Mesenchymal stem cell (in vitro differentiated cells and primary cell): Measurements from ENCODE around the gene TLE3.
A peak's percentile ranks its signal among the peaks of the same experiment; 100 is the strongest.

ENCODE experiments used
- DNase-seq: peaks from one replicate; pipeline ENCODE4 v3.0.0-alpha.2; 2013
- H2AFZ ChIP-seq: one replicate; pipeline ENCODE4 v1.6.1; 2013; ENCODE audit warnings: low read depth, mild to moderate bottlenecking, control low read depth, inconsistent platforms, low read length, moderate library complexity
- H2AK5ac ChIP-seq: 2 replicates; pipeline ENCODE4 v1.6.1; 2013; ENCODE audit warnings: low read length, moderate library complexity, mild to moderate bottlenecking, inconsistent platforms; ENCODE audit not compliant: severe bottlenecking
- H2BK120ac ChIP-seq: one replicate; pipeline ENCODE4 v1.6.1; 2013; ENCODE audit warnings: low read depth, mild to moderate bottlenecking, inconsistent platforms, low read length, moderate library complexity
- H2BK12ac ChIP-seq, 2 experiments: one replicate each; pipeline ENCODE4 v1.6.1; 2013; ENCODE audit warnings: inconsistent platforms in 2 of 2, low read length in 2 of 2, mild to moderate bottlenecking in 2 of 2, moderate library complexity in 2 of 2, control low read depth in 1 of 2
- H2BK15ac ChIP-seq: one replicate; pipeline ENCODE4 v1.6.1; 2013; ENCODE audit warnings: mild to moderate bottlenecking, low read depth, inconsistent platforms; ENCODE audit not compliant: poor library complexity, severe bottlenecking
- H2BK5ac ChIP-seq: 2 replicates; pipeline ENCODE4 v1.6.1; 2013; ENCODE audit warnings: low read depth, mild to moderate bottlenecking, low read length, control low read depth, inconsistent platforms; ENCODE audit not compliant: poor library complexity, severe bottlenecking
- H3K14ac ChIP-seq, 2 experiments: one replicate each; pipeline ENCODE4 v1.6.1; 2013; ENCODE audit warnings: inconsistent platforms in 2 of 2, low read length in 2 of 2, control low read depth in 1 of 2, mild to moderate bottlenecking in 1 of 2, moderate library complexity in 1 of 2
- H3K18ac ChIP-seq, 2 experiments: one replicate each; pipeline ENCODE4 v1.6.1; 2013; ENCODE audit warnings: inconsistent platforms in 2 of 2, low read length in 2 of 2, control low read depth in 1 of 2, low read depth in 1 of 2, mild to moderate bottlenecking in 1 of 2
- H3K23ac ChIP-seq, 2 experiments: one replicate each; pipeline ENCODE4 v1.6.1; 2013; ENCODE audit warnings: inconsistent platforms in 2 of 2, low read length in 2 of 2, mild to moderate bottlenecking in 2 of 2, moderate library complexity in 2 of 2, control low read depth in 1 of 2
- H3K27ac ChIP-seq: 2 replicates; pipeline ENCODE4 v1.5.1; 2013; ENCODE audit warnings: mild to moderate bottlenecking, moderate library complexity, low read length, control low read depth, inconsistent platforms; ENCODE audit not compliant: poor library complexity, severe bottlenecking
- H3K27me3 ChIP-seq, 2 experiments: 2 replicates each; pipeline versions ENCODE4 v1.6.1 to v1.7.0; 2013; ENCODE audit warnings: low read length in 2 of 2, mild to moderate bottlenecking in 2 of 2, moderate library complexity in 2 of 2, control low read depth in 1 of 2, inconsistent platforms in 1 of 2; ENCODE audit not compliant: control insufficient read depth in 1 of 2, insufficient read depth in 1 of 2
- H3K36me3 ChIP-seq, 2 experiments: 2 replicates each; pipeline versions ENCODE4 v1.6.1 to v1.7.0; 2013; ENCODE audit warnings: low read length in 2 of 2, control low read depth in 1 of 2, inconsistent platforms in 1 of 2, low read depth in 1 of 2, mild to moderate bottlenecking in 1 of 2; ENCODE audit not compliant: insufficient read depth in 2 of 2, control insufficient read depth in 1 of 2
- H3K4ac ChIP-seq, 2 experiments: one replicate each; pipeline ENCODE4 v1.6.1; 2013; ENCODE audit warnings: inconsistent platforms in 2 of 2, low read length in 2 of 2, mild to moderate bottlenecking in 2 of 2, moderate library complexity in 2 of 2, control low read depth in 1 of 2, low read depth in 1 of 2
- H3K4me1 ChIP-seq: 2 replicates; pipeline ENCODE4 v1.6.1; 2013; ENCODE audit warnings: low read depth, low read length, control low read depth; ENCODE audit not compliant: control insufficient read depth, insufficient read depth
- H3K4me2 ChIP-seq: 2 replicates; pipeline ENCODE4 v1.6.1; 2013; ENCODE audit warnings: low read length, mild to moderate bottlenecking, inconsistent platforms; ENCODE audit not compliant: poor library complexity, severe bottlenecking
- H3K4me3 ChIP-seq, 2 experiments: 2 replicates each; pipeline versions ENCODE4 v1.5.1 to v1.7.0; 2013; ENCODE audit warnings: low read length in 2 of 2, mild to moderate bottlenecking in 2 of 2, control low read depth in 1 of 2, low read depth in 1 of 2; ENCODE audit not compliant: insufficient read depth in 1 of 2
- H3K79me1 ChIP-seq: replicated peaks from 2 replicates; pipeline ENCODE4 v1.6.1; 2013; ENCODE audit warnings: mild to moderate bottlenecking, control low read depth, low read length, inconsistent platforms; ENCODE audit not compliant: poor library complexity, severe bottlenecking
- H3K9ac ChIP-seq: 2 replicates; pipeline ENCODE4 v1.7.0; 2013; ENCODE audit warnings: mild to moderate bottlenecking, low read length, moderate library complexity
- H3K9me3 ChIP-seq: 2 replicates; pipeline ENCODE4 v1.7.0; 2013; ENCODE audit warnings: mild to moderate bottlenecking, low read length; ENCODE audit not compliant: control insufficient read depth
- H4K8ac ChIP-seq: one replicate; pipeline ENCODE4 v1.6.1; 2013; ENCODE audit warnings: inconsistent platforms, mild to moderate bottlenecking, low read length, moderate library complexity
- H4K91ac ChIP-seq: one replicate; pipeline ENCODE4 v1.6.1; 2013; ENCODE audit warnings: mild to moderate bottlenecking, low read length, inconsistent platforms
- WGBS: methylation state at CpG from one replicate; pipeline ENCODE4 v1.1.7; 2013; ENCODE audit warnings: mixed read lengths; 5-methylcytosine and 5-hydroxymethylcytosine counted together

TLE3 gene

GRCh38 chr15:70023769-70024491, 73.8 kb downstream of the TLE3 start:
- H3K14ac ChIP-seq = no peak overlapping the region
- DNase-seq = peak; percentile 9

GRCh38 chr15:70023064-70023768, 74.5 kb downstream of the TLE3 start:
- H3K27me3 ChIP-seq = peaks cover 62 to 70% of the 10 kb centered on the region in 2 experiments
- H3K23ac ChIP-seq = no peak overlapping the region
- no peak overlapping the region for H4K91ac ChIP-seq
- no peaks in the 10 kb centered on the region for H3K36me3 ChIP-seq
- H3K18ac ChIP-seq = no peak overlapping the region
- no peak overlapping the region for H3K27ac ChIP-seq
- DNase-seq = peak; percentile 92
- no peaks in the 10 kb centered on the region for H3K9me3 ChIP-seq
- H4K8ac ChIP-seq = no peak overlapping the region
- H3K9ac ChIP-seq = peak overlapping the region; percentile 72
- H2AFZ ChIP-seq = no peak overlapping the region
- H3K4me2 ChIP-seq = no peak overlapping the region
- H2BK12ac ChIP-seq = no peak overlapping the region
- H2BK15ac ChIP-seq = no peak overlapping the region
- no peak overlapping the region for H3K4ac ChIP-seq
- H2BK5ac ChIP-seq = no peak overlapping the region
- H2AK5ac ChIP-seq = no peak overlapping the region
- no peak overlapping the region for H2BK120ac ChIP-seq
- H3K14ac ChIP-seq = no peak overlapping the region
- H3K4me1 ChIP-seq = no peaks in the 10 kb centered on the region
- no peak overlapping the region for H3K4me3 ChIP-seq
- H3K79me1 ChIP-seq = no peaks in the 10 kb centered on the region
- WGBS = 76% methylated on average over 7 of the region's 7 CpGs

More at GRCh38 chr15:70023769-70024491, 73.8 kb downstream of the TLE3 start:
- Histone ChIP-seq H3K27me3 (peaks cover 66 to 72% of the 10 kb centered on the region in 2 experiments), H3K18ac (no peak overlapping the region), H2AK5ac (no peak overlapping the region), H3K4me3 (peak overlapping the region in 1 of 2 experiments; percentile 45), H3K9me3 (no peaks in the 10 kb centered on the region), H3K27ac (no peak overlapping the region), H2BK5ac (no peak overlapping the region), H3K9ac (peak overlapping the region; percentile 72), H3K23ac (no peak overlapping the region), H2BK12ac (peak overlapping the region in 1 of 2 experiments; percentile 57), H3K79me1 (no peaks in the 10 kb centered on the region), H3K4me1 (no peaks in the 10 kb centered on the region), H2BK15ac (no peak overlapping the region), H3K4ac (no peak overlapping the region), H4K91ac (no peak overlapping the region), H2AFZ (no peak overlapping the region), H4K8ac (no peak overlapping the region), H2BK120ac (no peak overlapping the region), H3K36me3 (no peaks in the 10 kb centered on the region), H3K4me2 (no peak overlapping the region)
- WGBS = 96% methylated on average over 10 of the region's 16 CpGs

- Histone ChIP-seq H3K4me2 (no peak overlapping the region), H3K79me1 (no peaks in the 10 kb centered on the region), H3K14ac (no peak overlapping the region), H2BK12ac (no peak overlapping the region), H4K8ac (no peak overlapping the region), H3K18ac (no peak overlapping the region), H2AK5ac (no peak overlapping the region), H2BK5ac (no peak overlapping the region), H4K91ac (no peak overlapping the region), H3K4ac (no peak overlapping the region), H3K4me3 (no peak overlapping the region), H2BK120ac (no peak overlapping the region), H3K27ac (no peak overlapping the region), H3K4me1 (no peaks in the 10 kb centered on the region), H3K27me3 (peaks cover 67 to 69% of the 10 kb centered on the region in 2 experiments), H3K36me3 (no peaks in the 10 kb centered on the region), H2AFZ (no peak overlapping the region), H3K9me3 (peaks cover 10% of the 10 kb centered on the region), H3K9ac (no peak overlapping the region), H2BK15ac (no peak overlapping the region), H3K23ac (no peak overlapping the region)
- DNase-seq = no peak
- whole genome bisulfite sequencing = 81% methylated on average over 5 of the region's 5 CpGs
Observed at GRCh38 chr15:70020229-70020628, 77.5 kb downstream of the TLE3 start.
